Measurements from ENCODE around the gene MPDU1. TPM values are rescaled to one million over a fixed set of nuclear protein-coding genes. Genes with fewer than 3 reads are reported as not detected.
A peak's percentile ranks its signal among the peaks of the same experiment; 100 is the strongest.

The MPDU1 gene
- total RNA-seq, 1 donor: 127 TPM

DNA sequence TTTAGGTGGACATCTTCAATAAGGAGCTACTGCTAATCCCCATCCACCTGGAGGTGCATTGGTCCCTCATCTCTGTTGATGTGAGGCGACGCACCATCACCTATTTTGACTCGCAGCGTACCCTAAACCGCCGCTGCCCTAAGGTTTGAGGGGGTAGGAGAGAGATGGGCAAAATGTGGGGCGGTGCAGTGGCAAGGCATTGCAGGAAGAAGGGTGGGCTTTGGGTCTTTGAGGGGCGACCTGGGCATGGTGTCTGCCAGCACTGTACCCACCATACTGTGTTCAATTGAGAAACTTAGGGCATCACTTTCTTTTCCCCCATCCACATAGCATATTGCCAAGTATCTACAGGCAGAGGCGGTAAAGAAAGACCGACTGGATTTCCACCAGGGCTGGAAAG, 13.3 kb upstream of the MPDU1 start:
- TF ChIP-seq, protein P1, sequence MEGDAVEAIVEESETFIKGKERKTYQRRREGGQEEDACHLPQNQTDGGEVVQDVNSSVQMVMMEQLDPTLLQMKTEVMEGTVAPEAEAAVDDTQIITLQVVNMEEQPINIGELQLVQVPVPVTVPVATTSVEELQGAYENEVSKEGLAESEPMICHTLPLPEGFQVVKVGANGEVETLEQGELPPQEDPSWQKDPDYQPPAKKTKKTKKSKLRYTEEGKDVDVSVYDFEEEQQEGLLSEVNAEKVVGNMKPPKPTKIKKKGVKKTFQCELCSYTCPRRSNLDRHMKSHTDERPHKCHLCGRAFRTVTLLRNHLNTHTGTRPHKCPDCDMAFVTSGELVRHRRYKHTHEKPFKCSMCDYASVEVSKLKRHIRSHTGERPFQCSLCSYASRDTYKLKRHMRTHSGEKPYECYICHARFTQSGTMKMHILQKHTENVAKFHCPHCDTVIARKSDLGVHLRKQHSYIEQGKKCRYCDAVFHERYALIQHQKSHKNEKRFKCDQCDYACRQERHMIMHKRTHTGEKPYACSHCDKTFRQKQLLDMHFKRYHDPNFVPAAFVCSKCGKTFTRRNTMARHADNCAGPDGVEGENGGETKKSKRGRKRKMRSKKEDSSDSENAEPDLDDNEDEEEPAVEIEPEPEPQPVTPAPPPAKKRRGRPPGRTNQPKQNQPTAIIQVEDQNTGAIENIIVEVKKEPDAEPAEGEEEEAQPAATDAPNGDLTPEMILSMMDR (IDR thresholded peaks at IDR 0.05; ENCODE audit: insufficient read depth, low read length): no peak
- no peak overlapping the region for H3K4me3 ChIP-seq (ENCODE audit: low read depth, low read length)
- DNase-seq (ENCODE audit: low read depth): no peak

DNA sequence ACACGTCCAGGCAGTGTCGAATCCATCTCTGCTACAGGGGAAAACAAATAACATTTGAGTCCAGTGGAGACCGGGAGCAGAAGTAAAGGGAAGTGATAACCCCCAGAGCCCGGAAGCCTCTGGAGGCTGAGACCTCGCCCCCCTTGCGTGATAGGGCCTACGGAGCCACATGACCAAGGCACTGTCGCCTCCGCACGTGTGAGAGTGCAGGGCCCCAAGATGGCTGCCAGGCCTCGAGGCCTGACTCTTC, 11.4 kb upstream of the MPDU1 start:
- H3K4me3 ChIP-seq (ENCODE audit: low read depth, low read length): peak overlapping the region; percentile 67
- TF ChIP-seq, protein P1 (IDR thresholded peaks at IDR 0.05; ENCODE audit: insufficient read depth, low read length): no peak
- DNase-seq (ENCODE audit: low read depth): no peak

DNA sequence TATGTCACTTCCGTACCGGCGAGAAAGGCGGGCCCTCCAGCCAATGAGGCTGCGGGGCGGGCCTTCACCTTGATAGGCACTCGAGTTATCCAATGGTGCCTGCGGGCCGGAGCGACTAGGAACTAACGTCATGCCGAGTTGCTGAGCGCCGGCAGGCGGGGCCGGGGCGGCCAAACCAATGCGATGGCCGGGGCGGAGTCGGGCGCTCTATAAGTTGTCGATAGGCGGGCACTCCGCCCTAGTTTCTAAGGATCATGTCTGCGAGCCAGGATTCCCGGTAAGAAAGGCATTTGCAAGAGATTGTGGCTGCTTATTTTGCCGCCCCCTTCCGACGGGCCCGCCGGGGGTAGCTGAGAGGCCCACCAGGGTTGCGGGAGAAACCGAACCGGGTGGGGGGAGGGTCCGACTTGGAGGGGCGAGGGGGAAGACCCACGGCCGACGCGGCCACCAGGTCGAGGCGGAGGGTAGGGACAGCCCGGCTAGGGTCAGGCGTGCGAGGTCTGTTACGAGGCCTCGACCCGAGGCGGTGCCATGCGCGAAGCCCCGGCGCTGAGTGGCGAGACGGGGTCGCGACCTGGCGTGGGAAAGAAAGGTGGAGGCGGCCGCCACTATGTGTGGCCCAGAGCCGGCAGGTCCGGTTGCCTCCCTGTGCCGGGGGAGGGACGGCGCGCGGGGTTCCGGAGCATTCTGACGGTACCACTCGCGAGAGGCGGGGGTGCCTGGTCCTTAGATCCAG, 10.9 kb upstream of the MPDU1 start:
- H3K4me3 ChIP-seq (ENCODE audit: low read depth, low read length): peak overlapping the region; percentile 99
- TF ChIP-seq, protein P1 (IDR thresholded peaks at IDR 0.05; ENCODE audit: insufficient read depth, low read length): no peak
- peak; percentile 99 for DNase-seq (ENCODE audit: low read depth)

- peak overlapping the region; percentile 99 for H3K4me3 ChIP-seq (ENCODE audit: low read depth, low read length)
- DNase-seq (ENCODE audit: low read depth): peak; percentile 93
- TF ChIP-seq, protein P1 (IDR thresholded peaks at IDR 0.05; ENCODE audit: insufficient read depth, low read length): no peak
These were observed 10.2 kb upstream of the MPDU1 start for GRCh38 chr17:7573324-7574080.

- H3K4me3 ChIP-seq (ENCODE audit: low read depth, low read length): peak overlapping the region; percentile 99
- peak; percentile 40 for DNase-seq (ENCODE audit: low read depth)
- TF ChIP-seq, protein P1 (IDR thresholded peaks at IDR 0.05; ENCODE audit: insufficient read depth, low read length): no peak
These were observed 9.3 kb upstream of the MPDU1 start for GRCh38 chr17:7574176-7574953.

GRCh38 chr17:7575481-7575883, 8.2 kb upstream of the MPDU1 start:
- TF ChIP-seq, protein P1 (IDR thresholded peaks at IDR 0.05; ENCODE audit: insufficient read depth, low read length): no peak
- H3K4me3 ChIP-seq (ENCODE audit: low read depth, low read length): peak overlapping the region; percentile 99
- no peak for DNase-seq (ENCODE audit: low read depth)
